Cardiac muscle cell (in vitro differentiated cells and primary cell): Measurements from ENCODE around the gene PAX9. TPM values are rescaled to one million over a fixed set of nuclear protein-coding genes. Genes with fewer than 3 reads are reported as not detected.
"Not testable (repeated sequence)": the region's sequence is repeated elsewhere in the genome, so short reads cannot be mapped to it uniquely, and the experiment has no call there.

ENCODE experiments used
- DNase-seq, 2 donors: peaks; one replicate each; pipeline versions ENCODE4 v3.0.0 to v3.0.0-alpha.2; 2010 to 2017; ENCODE audit warnings: low read depth in 1 of 2, low spot score in 1 of 2
- H3K27ac ChIP-seq: fragments of 200-600 bp; sonication (generic); 2 replicates; pipeline ENCODE4 v1.5.1; 2016
- H3K27me3 ChIP-seq: fragments of 200-600 bp; sonication (generic); 2 replicates; pipeline ENCODE4 v1.6.0; 2016; ENCODE audit warnings: control low read depth
- H3K36me3 ChIP-seq: fragments of 200-600 bp; sonication (generic); 2 replicates; pipeline ENCODE4 v1.5.1; 2016; ENCODE audit warnings: control low read depth
- H3K4me1 ChIP-seq: fragments of 200-600 bp; sonication (generic); 2 replicates; pipeline ENCODE4 v1.8.1; 2017; ENCODE audit warnings: low read depth, mild to moderate bottlenecking, mixed run types
- H3K4me3 ChIP-seq: fragments of 200-600 bp; sonication (generic); 2 replicates; pipeline ENCODE4 v1.5.1; 2016; ENCODE audit warnings: mild to moderate bottlenecking
- H3K9me3 ChIP-seq: fragments of 200-600 bp; sonication (generic); 2 replicates; pipeline ENCODE4 v1.5.1; 2017; ENCODE audit warnings: low read depth, mild to moderate bottlenecking, control low read depth
- polyA plus RNA-seq: library from polyadenylated mRNA; unstranded; fragments of >200 nt; fragmentation: Nextera tagmentation; extraction: Ambion mirVana; gene quantifications from 2 replicates; pipeline ENCODE4 v1.2.1, GENCODE V29; 2016
- total RNA-seq: library from RNA; depleted of rRNA; stranded (reverse); fragments of >200 nt; gene quantifications from 2 replicates; pipeline ENCODE4 v1.2.3, GENCODE V29; 2016
- TF ChIP-seq, protein P1 (sequence below): IDR thresholded peaks from 2 replicates; pipeline ENCODE4 v1.5.1; 2012; ENCODE audit warnings: low read depth, mild to moderate bottlenecking, low read length

Gene PAX9
- total and polyA plus RNA-seq, 2 experiments from 2014 or later: 0.32 TPM; not detected in 1

DNA sequence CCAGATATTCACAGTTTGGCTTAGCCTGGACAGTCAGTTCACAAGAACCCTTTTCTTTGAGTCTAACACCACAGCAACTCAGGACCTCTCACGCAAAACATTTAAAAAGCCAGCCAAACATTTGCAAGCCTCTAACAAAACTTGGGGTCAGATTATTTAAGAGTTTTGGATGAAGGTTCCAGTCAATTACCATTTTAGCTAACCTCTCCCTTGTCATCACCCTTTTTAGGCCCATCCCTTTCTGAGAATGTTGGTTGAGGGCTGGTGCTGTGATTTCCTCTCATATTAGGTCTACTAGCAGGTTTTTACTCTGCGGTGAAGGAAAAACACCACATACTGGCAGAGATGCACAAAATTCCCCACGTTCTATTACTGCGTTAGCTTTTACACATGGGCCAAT, 20.7 kb downstream of the PAX9 start:
- H3K36me3 ChIP-seq: no peaks in the 10 kb centered on the region
- peaks cover 8% of the 10 kb centered on the region for H3K27me3 ChIP-seq
- H3K4me3 ChIP-seq: no peak overlapping the region
- H3K27ac ChIP-seq: no peak overlapping the region
- no peaks in the 10 kb centered on the region for H3K4me1 ChIP-seq
- TF ChIP-seq, protein P1, sequence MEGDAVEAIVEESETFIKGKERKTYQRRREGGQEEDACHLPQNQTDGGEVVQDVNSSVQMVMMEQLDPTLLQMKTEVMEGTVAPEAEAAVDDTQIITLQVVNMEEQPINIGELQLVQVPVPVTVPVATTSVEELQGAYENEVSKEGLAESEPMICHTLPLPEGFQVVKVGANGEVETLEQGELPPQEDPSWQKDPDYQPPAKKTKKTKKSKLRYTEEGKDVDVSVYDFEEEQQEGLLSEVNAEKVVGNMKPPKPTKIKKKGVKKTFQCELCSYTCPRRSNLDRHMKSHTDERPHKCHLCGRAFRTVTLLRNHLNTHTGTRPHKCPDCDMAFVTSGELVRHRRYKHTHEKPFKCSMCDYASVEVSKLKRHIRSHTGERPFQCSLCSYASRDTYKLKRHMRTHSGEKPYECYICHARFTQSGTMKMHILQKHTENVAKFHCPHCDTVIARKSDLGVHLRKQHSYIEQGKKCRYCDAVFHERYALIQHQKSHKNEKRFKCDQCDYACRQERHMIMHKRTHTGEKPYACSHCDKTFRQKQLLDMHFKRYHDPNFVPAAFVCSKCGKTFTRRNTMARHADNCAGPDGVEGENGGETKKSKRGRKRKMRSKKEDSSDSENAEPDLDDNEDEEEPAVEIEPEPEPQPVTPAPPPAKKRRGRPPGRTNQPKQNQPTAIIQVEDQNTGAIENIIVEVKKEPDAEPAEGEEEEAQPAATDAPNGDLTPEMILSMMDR: no peak
- H3K9me3 ChIP-seq: no peaks in the 10 kb centered on the region
- no peak for DNase-seq

DNA sequence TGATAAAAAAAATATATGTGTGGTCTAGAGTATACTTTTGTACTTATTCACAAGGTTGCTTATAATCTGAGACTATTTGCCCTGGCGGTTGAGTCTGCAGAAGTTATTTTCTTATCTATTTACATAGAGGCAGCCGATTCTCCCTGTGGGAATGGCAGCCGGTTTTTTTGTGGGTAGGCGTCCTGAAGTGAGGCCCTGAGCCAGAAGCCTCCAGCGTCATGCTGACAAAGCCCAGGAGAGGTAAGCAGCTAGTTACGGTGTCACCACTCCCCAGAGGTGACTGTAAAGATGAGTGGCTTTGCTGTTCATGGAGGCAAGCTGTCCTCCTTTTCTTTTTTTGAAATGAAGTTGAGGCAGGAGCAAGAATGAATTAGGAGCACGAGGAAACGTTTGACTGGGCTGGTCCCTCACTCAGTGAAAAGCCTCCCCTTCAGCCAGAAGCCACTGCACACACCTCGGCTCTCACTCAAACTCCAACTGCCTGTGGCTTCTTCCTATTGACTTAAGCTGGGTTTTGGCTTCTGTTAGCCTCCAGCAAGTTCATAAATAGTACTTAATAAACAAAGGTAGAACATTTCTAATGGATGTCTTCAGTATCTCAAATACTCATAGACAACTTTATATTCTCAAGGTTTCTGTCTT, 21.5 kb downstream of the PAX9 start:
- Histone ChIP-seq H3K4me1 (no peaks in the 10 kb centered on the region), H3K27me3 (peaks cover under 1% of the 10 kb centered on the region), H3K4me3 (no peak overlapping the region), H3K27ac (no peak overlapping the region), H3K36me3 (no peaks in the 10 kb centered on the region), H3K9me3 (no peaks in the 10 kb centered on the region)
- TF ChIP-seq, protein P1: no peak
- no peak for DNase-seq

DNA sequence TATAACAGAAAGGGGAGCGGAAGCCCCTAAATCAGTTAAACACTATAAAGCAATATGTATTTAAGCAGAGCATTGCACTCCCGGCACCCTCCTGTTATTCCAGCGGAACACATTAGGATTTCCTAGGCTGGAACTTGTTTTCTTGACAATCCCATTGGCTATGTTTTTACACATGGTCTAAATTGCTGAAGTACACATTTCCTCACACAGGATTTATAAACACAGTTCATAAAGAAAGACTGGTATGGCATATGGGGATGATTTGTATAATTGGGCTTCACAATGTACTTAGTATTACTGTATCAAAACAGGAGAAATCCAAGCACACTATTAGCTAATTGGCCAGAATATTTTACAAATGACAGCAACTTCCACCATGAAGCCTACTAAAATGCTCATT, 23.3 kb downstream of the PAX9 start:
- TF ChIP-seq, protein P1: no peak
- Histone ChIP-seq H3K4me1 (no peaks in the 10 kb centered on the region), H3K27me3 (no peaks in the 10 kb centered on the region), H3K27ac (no peak overlapping the region), H3K9me3 (no peaks in the 10 kb centered on the region), H3K36me3 (no peaks in the 10 kb centered on the region), H3K4me3 (no peak overlapping the region)
- no peak for DNase-seq

GRCh38 chr14:36690311-36691040, 28.8 kb downstream of the PAX9 start:
- no peaks in the 10 kb centered on the region for H3K9me3 ChIP-seq
- H3K36me3 ChIP-seq: no peaks in the 10 kb centered on the region
- TF ChIP-seq, protein P1: no peak
- no peak for DNase-seq
- no peak overlapping the region for H3K4me3 ChIP-seq
- H3K27me3 ChIP-seq: no peaks in the 10 kb centered on the region
- no peaks in the 10 kb centered on the region for H3K4me1 ChIP-seq
- H3K27ac ChIP-seq: no peak overlapping the region

GRCh38 chr14:36699420-36699819, 37.8 kb downstream of the PAX9 start:
- not testable (repeated sequence) for H3K27me3 ChIP-seq, H3K9me3 ChIP-seq, H3K4me1 ChIP-seq, H3K27ac ChIP-seq, H3K36me3 ChIP-seq, H3K4me3 ChIP-seq, DNase-seq

DNA sequence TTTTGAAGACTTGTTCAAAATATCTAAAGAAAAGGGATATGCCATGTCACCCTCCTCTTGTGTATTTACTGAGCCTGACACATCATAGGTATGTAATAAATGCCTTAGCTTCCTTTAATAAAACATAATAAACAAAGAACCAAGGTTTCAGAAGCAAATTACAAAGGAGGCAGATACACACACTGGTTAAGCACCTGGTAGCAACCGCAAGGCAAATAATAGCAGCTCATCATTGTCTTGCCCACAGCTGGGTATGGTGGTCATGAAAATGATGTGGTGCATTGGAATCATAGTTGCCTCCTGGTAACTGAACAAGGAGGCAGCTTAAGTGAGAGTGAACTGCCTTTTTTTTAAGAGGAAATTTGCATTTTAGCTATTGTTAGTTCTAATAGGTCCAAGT, 39.0 kb downstream of the PAX9 start:
- no peak for DNase-seq
- Histone ChIP-seq H3K36me3 (no peaks in the 10 kb centered on the region), H3K27ac (no peak overlapping the region), H3K4me1 (no peaks in the 10 kb centered on the region), H3K27me3 (no peaks in the 10 kb centered on the region), H3K9me3 (no peaks in the 10 kb centered on the region), H3K4me3 (no peak overlapping the region)
- TF ChIP-seq, protein P1: no peak
